Lung (tissue), 12 donors: Measurements from ENCODE around the gene PLPPR1. TPM values are rescaled to one million over a fixed set of nuclear protein-coding genes. Genes with fewer than 3 reads are reported as not detected.
A peak's percentile ranks its signal among the peaks of the same experiment; 100 is the strongest.

Experiments
- ATAC-seq: fragments of 200-7000 bp; cut with Tn5 transposase; one replicate; pipeline ENCODE4 v1.9.1; 2020; ENCODE audit warnings: moderate number of reproducible peaks; ENCODE audit not compliant: insufficient read depth, low FRiP score
- DNase-seq, 3 donors: peaks; one replicate each; pipeline ENCODE4 v3.0.0-alpha.2; 2013 to 2017
- H3K27ac ChIP-seq, 2 donors: one replicate each; pipeline ENCODE4 v1.5.1; 2013; ENCODE audit warnings: mild to moderate bottlenecking in 2 of 2, moderate library complexity in 2 of 2, control low read depth in 1 of 2, inconsistent platforms in 1 of 2, low read depth in 1 of 2, low read length in 1 of 2
- H3K27me3 ChIP-seq, 3 donors: one replicate each; pipeline ENCODE4 v1.5.1; 2013; ENCODE audit warnings: low read length in 2 of 3; ENCODE audit not compliant: control insufficient read depth in 3 of 3, insufficient read depth in 3 of 3
- H3K36me3 ChIP-seq, 4 donors: one replicate each; pipeline ENCODE4 v1.5.1; 2013; ENCODE audit warnings: low read length in 4 of 4, mild to moderate bottlenecking in 1 of 4, moderate library complexity in 1 of 4; ENCODE audit not compliant: control insufficient read depth in 4 of 4, insufficient read depth in 4 of 4
- H3K4me1 ChIP-seq, 5 donors: one replicate each; pipeline ENCODE4 v1.5.1; 2013; ENCODE audit warnings: low read length in 5 of 5, mild to moderate bottlenecking in 2 of 5, moderate library complexity in 1 of 5; ENCODE audit not compliant: control insufficient read depth in 5 of 5, insufficient read depth in 5 of 5
- H3K4me3 ChIP-seq: one replicate; pipeline ENCODE4 v1.5.1; 2013; ENCODE audit warnings: mild to moderate bottlenecking, control low read depth, moderate library complexity
- H3K9ac ChIP-seq, 2 donors: one replicate each; pipeline ENCODE4 v1.5.1; 2013; ENCODE audit warnings: low read length in 2 of 2, control low read depth in 1 of 2; ENCODE audit not compliant: insufficient read depth in 1 of 2
- H3K9me3 ChIP-seq, 4 donors: one replicate each; pipeline ENCODE4 v1.5.1; 2013; ENCODE audit warnings: low read length in 3 of 4, mild to moderate bottlenecking in 1 of 4, moderate library complexity in 1 of 4; ENCODE audit not compliant: control insufficient read depth in 4 of 4, insufficient read depth in 3 of 4
- CTCF ChIP-seq: IDR thresholded peaks from 2 replicates; pipeline ENCODE4 v1.5.1; 2012; ENCODE audit warnings: mild to moderate bottlenecking; ENCODE audit errors: control extremely low read depth, extremely low read depth
- WGBS, 2 donors: extraction: QIAGEN DNeasy Blood & Tissue Kit; methylation state at CpG; one replicate each; pipeline ENCODE4 v1.1.7; 2013; 5-methylcytosine and 5-hydroxymethylcytosine counted together
- polyA plus RNA-seq, 2 donors: library from polyadenylated mRNA; stranded (reverse); fragments of 200-250 nt; gene quantifications; one replicate each; pipeline ENCODE4 v1.2.1, GENCODE V29; 2013
- total RNA-seq, 2 donors: library from RNA; depleted of rRNA in 1 of 2; stranded (reverse); fragments of >200 nt in 1 of 2; gene quantifications; one replicate each; pipeline ENCODE4 v1.2.1, GENCODE V29; 2014 to 2021
- donor health status: control.
- donor health status: control.
- donor health status: Bipolar disorder and iron deficiency.
- donor health status: healthy.
- donor health status: DM: yes; HTN: yes; CAD: no.

Gene PLPPR1
- total and polyA plus RNA-seq, 4 donors = 0.91 to 8.4 (median 3.7) TPM

GRCh38 chr9:101311191-101311590, 282.7 kb downstream of the PLPPR1 start:
- WGBS, 2 donors = 35 to 45% methylated on average over 2 of the region's 2 CpGs
- Histone ChIP-seq H3K36me3 (no peaks in the 10 kb centered on the region), H3K27ac (no peak overlapping the region), H3K9ac (no peak overlapping the region), H3K4me1 (peaks cover 0 to 20% (median 3%) of the 10 kb centered on the region in 5 donors), H3K4me3 (no peak overlapping the region), H3K9me3 (no peaks in the 10 kb centered on the region), H3K27me3 (peaks cover 0 to 3% (median 0%) of the 10 kb centered on the region in 3 donors)
- no peak for ATAC-seq
- no peak for TF ChIP-seq CTCF
- DNase-seq = no peak

GRCh38 chr9:101311758-101312420, 283.4 kb downstream of the PLPPR1 start:
- WGBS, 2 donors = 27% methylated on average over 4 of the region's 4 CpGs
- Histone ChIP-seq H3K27ac (no peak overlapping the region), H3K9ac (no peak overlapping the region), H3K4me1 (peaks cover 0 to 20% (median 3%) of the 10 kb centered on the region in 5 donors), H3K4me3 (no peak overlapping the region), H3K9me3 (no peaks in the 10 kb centered on the region), H3K36me3 (no peaks in the 10 kb centered on the region), H3K27me3 (peaks cover 0 to 3% (median 0%) of the 10 kb centered on the region in 3 donors)
- DNase-seq (peak in 2 of 3 donors; percentile 84 to 93), ATAC-seq (no peak)
- TF ChIP-seq CTCF = peak; percentile 26

GRCh38 chr9:101312661-101313060, 284.1 kb downstream of the PLPPR1 start:
- Histone ChIP-seq H3K4me3 (no peak overlapping the region), H3K9ac (no peak overlapping the region), H3K36me3 (no peaks in the 10 kb centered on the region), H3K27ac (no peak overlapping the region), H3K4me1 (peaks cover 0 to 20% (median 3%) of the 10 kb centered on the region in 5 donors), H3K27me3 (peaks cover 0 to 3% (median 0%) of the 10 kb centered on the region in 3 donors), H3K9me3 (no peaks in the 10 kb centered on the region)
- 84 to 91% methylated on average over 8 of the region's 8 CpGs for WGBS, 2 donors
- ATAC-seq (no peak), DNase-seq (no peak)
- TF ChIP-seq CTCF = no peak

GRCh38 chr9:101315112-101315450, 286.6 kb downstream of the PLPPR1 start:
- WGBS, 2 donors = 57 to 58% methylated on average over 2 of the region's 2 CpGs
- Histone ChIP-seq H3K27ac (no peak overlapping the region), H3K27me3 (peaks cover 0 to 3% (median 0%) of the 10 kb centered on the region in 3 donors), H3K9me3 (no peaks in the 10 kb centered on the region), H3K4me1 (peaks cover 0 to 20% (median 3%) of the 10 kb centered on the region in 5 donors), H3K36me3 (no peaks in the 10 kb centered on the region), H3K4me3 (no peak overlapping the region), H3K9ac (no peak overlapping the region)
- DNase-seq (no peak), ATAC-seq (no peak)
- TF ChIP-seq CTCF = no peak
